Epithelial cell of esophagus (primary cell): ENCODE results near the gene DDX31.

Experiments
- DNase-seq: peaks from one replicate; pipeline ENCODE4 v3.0.0; 2010; ENCODE audit warnings: low read depth
- H3K4me3 ChIP-seq: 2 replicates; pipeline ENCODE4 v1.5.1; 2011; ENCODE audit warnings: mild to moderate bottlenecking, low read length, control low read depth
- CTCF ChIP-seq: IDR thresholded peaks from 2 replicates; pipeline ENCODE4 v1.5.1; 2011; ENCODE audit warnings: low read depth, mild to moderate bottlenecking, low read length, control low read depth, inconsistent platforms; ENCODE audit not compliant: insufficient read depth; ENCODE audit errors: missing control alignments

DDX31 gene

GRCh38 chr9:132560616-132561202 lies 109.1 kb downstream of the DDX31 start:
- H3K4me3 ChIP-seq = no peak overlapping the region
- no peak for TF ChIP-seq CTCF
- DNase-seq = no peak

- TF ChIP-seq CTCF = no peak
- no peak for DNase-seq
- no peak overlapping the region for H3K4me3 ChIP-seq
Measured at GRCh38 chr9:132559711-132560110, 110.1 kb downstream of the DDX31 start.

DNA sequence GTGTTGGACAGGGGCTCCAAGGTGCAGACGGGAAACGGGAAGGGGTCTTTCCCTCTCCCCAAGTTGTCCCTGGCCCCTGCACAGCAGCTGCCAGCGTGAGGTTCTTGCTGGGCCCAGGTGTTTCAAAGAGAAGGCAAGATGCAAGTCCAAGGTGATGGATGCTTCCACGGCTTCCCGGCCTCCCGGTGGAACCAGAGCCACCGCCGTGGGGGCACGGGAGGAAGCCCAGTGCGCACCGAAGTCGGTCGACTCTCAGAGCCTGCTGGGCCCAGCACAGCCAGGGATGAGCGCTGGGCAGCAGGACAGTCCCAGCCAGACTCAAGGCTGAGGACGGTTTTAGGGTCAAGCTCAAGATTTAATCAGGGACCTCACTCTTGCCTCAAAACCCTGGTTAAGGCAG lies 112.6 kb downstream of the DDX31 start:
- H3K4me3 ChIP-seq = no peak overlapping the region
- no peak for DNase-seq
- no peak for TF ChIP-seq CTCF

GRCh38 chr9:132556714-132557113 lies 113.1 kb downstream of the DDX31 start:
- TF ChIP-seq CTCF = no peak
- H3K4me3 ChIP-seq = no peak overlapping the region
- no peak for DNase-seq

GRCh38 chr9:132556235-132556634 lies 113.5 kb downstream of the DDX31 start:
- DNase-seq = no peak
- TF ChIP-seq CTCF = no peak
- no peak overlapping the region for H3K4me3 ChIP-seq

DNA sequence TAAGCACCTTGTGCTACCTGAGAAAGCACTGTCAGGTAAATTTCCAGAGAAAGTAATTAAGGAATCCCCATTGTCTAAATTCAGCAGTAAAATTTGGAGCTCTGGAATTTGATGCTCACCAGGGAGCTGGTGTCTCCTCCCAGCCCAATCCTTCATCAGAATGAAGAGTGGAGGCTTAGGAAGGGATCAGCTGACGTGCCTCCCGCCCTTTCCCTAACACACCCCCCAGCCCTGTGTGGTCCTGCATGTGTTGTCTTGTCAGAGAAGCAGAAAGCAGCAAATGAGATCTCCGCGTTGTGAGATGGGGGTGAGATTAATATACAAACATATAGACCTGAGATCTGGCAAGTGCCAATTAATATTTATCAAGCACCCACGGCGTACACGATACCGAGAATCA lies 114.3 kb downstream of the DDX31 start:
- H3K4me3 ChIP-seq = no peak overlapping the region
- no peak for TF ChIP-seq CTCF
- DNase-seq = no peak

- H3K4me3 ChIP-seq = no peak overlapping the region
- TF ChIP-seq CTCF = no peak
- DNase-seq = no peak
Measured at GRCh38 chr9:132554755-132555154, 115.0 kb downstream of the DDX31 start.
